ENCODE measurements around the gene RFX4. TPM values are rescaled to one million over a fixed set of nuclear protein-coding genes. Genes with fewer than 3 reads are reported as not detected.

Gene RFX4
- total and polyA plus RNA-seq, 2 of the 8 experiments (the other 6 are each of a cell fraction or from before 2014, with no cell fraction given) = 0.06 TPM; not detected in 1

DNA sequence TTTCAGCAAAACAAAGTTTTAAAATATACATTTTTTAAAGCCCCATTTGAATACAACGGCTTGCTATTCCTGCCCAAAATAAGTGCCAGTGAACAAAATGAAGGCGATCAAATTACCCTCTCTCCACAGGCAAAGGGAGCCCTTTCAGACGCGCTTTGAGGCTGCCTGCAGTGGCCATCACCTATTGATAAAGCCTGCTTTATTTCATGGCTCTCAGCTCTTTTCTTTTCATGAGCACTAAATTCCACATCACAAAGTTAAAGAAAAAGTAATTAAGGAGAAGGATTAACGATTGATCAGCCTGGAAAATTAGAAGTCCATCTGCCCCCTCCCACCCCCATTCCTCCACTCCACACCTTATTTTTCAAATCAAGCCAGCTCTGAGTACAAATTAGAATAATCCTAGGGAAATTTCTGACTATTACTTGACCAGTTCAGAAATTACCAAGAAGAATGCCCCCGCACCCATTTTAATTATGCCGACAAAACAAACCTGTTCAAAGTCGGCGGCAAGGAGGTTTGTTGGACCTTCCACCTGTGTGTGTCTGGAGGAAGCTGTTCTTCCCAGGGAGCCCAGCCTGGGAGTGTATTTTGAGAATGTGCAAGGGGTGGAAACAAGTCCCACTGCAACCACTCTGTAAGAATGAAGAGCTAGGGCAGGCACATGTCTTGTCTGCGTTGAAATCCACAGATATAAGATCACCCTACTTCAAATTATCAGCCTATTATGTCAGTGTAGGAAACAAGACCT lies 127.5 kb downstream of the RFX4 start (continued):
- TF ChIP-seq, protein P1, sequence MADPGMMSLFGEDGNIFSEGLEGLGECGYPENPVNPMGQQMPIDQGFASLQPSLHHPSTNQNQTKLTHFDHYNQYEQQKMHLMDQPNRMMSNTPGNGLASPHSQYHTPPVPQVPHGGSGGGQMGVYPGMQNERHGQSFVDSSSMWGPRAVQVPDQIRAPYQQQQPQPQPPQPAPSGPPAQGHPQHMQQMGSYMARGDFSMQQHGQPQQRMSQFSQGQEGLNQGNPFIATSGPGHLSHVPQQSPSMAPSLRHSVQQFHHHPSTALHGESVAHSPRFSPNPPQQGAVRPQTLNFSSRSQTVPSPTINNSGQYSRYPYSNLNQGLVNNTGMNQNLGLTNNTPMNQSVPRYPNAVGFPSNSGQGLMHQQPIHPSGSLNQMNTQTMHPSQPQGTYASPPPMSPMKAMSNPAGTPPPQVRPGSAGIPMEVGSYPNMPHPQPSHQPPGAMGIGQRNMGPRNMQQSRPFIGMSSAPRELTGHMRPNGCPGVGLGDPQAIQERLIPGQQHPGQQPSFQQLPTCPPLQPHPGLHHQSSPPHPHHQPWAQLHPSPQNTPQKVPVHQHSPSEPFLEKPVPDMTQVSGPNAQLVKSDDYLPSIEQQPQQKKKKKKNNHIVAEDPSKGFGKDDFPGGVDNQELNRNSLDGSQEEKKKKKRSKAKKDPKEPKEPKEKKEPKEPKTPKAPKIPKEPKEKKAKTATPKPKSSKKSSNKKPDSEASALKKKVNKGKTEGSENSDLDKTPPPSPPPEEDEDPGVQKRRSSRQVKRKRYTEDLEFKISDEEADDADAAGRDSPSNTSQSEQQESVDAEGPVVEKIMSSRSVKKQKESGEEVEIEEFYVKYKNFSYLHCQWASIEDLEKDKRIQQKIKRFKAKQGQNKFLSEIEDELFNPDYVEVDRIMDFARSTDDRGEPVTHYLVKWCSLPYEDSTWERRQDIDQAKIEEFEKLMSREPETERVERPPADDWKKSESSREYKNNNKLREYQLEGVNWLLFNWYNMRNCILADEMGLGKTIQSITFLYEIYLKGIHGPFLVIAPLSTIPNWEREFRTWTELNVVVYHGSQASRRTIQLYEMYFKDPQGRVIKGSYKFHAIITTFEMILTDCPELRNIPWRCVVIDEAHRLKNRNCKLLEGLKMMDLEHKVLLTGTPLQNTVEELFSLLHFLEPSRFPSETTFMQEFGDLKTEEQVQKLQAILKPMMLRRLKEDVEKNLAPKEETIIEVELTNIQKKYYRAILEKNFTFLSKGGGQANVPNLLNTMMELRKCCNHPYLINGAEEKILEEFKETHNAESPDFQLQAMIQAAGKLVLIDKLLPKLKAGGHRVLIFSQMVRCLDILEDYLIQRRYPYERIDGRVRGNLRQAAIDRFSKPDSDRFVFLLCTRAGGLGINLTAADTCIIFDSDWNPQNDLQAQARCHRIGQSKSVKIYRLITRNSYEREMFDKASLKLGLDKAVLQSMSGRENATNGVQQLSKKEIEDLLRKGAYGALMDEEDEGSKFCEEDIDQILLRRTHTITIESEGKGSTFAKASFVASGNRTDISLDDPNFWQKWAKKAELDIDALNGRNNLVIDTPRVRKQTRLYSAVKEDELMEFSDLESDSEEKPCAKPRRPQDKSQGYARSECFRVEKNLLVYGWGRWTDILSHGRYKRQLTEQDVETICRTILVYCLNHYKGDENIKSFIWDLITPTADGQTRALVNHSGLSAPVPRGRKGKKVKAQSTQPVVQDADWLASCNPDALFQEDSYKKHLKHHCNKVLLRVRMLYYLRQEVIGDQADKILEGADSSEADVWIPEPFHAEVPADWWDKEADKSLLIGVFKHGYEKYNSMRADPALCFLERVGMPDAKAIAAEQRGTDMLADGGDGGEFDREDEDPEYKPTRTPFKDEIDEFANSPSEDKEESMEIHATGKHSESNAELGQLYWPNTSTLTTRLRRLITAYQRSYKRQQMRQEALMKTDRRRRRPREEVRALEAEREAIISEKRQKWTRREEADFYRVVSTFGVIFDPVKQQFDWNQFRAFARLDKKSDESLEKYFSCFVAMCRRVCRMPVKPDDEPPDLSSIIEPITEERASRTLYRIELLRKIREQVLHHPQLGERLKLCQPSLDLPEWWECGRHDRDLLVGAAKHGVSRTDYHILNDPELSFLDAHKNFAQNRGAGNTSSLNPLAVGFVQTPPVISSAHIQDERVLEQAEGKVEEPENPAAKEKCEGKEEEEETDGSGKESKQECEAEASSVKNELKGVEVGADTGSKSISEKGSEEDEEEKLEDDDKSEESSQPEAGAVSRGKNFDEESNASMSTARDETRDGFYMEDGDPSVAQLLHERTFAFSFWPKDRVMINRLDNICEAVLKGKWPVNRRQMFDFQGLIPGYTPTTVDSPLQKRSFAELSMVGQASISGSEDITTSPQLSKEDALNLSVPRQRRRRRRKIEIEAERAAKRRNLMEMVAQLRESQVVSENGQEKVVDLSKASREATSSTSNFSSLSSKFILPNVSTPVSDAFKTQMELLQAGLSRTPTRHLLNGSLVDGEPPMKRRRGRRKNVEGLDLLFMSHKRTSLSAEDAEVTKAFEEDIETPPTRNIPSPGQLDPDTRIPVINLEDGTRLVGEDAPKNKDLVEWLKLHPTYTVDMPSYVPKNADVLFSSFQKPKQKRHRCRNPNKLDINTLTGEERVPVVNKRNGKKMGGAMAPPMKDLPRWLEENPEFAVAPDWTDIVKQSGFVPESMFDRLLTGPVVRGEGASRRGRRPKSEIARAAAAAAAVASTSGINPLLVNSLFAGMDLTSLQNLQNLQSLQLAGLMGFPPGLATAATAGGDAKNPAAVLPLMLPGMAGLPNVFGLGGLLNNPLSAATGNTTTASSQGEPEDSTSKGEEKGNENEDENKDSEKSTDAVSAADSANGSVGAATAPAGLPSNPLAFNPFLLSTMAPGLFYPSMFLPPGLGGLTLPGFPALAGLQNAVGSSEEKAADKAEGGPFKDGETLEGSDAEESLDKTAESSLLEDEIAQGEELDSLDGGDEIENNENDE (IDR thresholded peaks at IDR 0.05; ENCODE audit: insufficient replicate concordance, low read length) = peak; percentile 62
- TF ChIP-seq NANOG (IDR thresholded peaks at IDR 0.05; ENCODE audit: insufficient read depth, low read depth, low read length, poor library complexity, severe bottlenecking) = peak; percentile 35
- no peak for TF ChIP-seq SUZ12 (IDR thresholded peaks at IDR 0.05; ENCODE audit: low read length)
